H1 (cell line): ENCODE measurements around the gene SLC1A1. TPM values are rescaled to one million over a fixed set of nuclear protein-coding genes. Genes with fewer than 3 reads are reported as not detected.

Experiments
- CTCF ChIA-PET: fragments of 300-600 bp; sonication (Branson Sonifier 250); formaldehyde crosslinking; loops from one replicate; lab custom pipeline; 2021; ENCODE audit not compliant: partially characterized antibody; lab: Charles Lee
- POLR2A ChIA-PET: fragments of 300-600 bp; sonication (Branson Sonifier 250); formaldehyde crosslinking; loops from one replicate; lab custom pipeline; 2021; ENCODE audit warnings: inconsistent platforms; ENCODE audit not compliant: partially characterized antibody; lab: Charles Lee
- DNase-seq, 2 experiments: peaks; one replicate each; pipeline versions ENCODE4 v3.0.0 to v3.0.0-alpha.2; 2010 to 2022; ENCODE audit warnings: low spot score in 2 of 2, low read depth in 1 of 2, mixed read lengths in 1 of 2
- FAIRE-seq: peaks from 2 replicates; lab custom pipeline; 2011; peaks lifted over from hg19 to GRCh38; lab: Jason Lieb, UNC
- H2AFZ ChIP-seq: 2 replicates; pipeline ENCODE4 v1.8.1; 2012; ENCODE audit warnings: low read length, inconsistent platforms
- H2AK5ac ChIP-seq: 2 replicates; pipeline ENCODE4 v1.6.1; 2013; ENCODE audit warnings: low read depth, low read length
- H2BK120ac ChIP-seq: replicated peaks from 2 replicates; pipeline ENCODE3; 2013; ENCODE audit warnings: low read depth, low read length, inconsistent platforms
- H2BK12ac ChIP-seq: 2 replicates; pipeline ENCODE4 v1.6.1; 2013; ENCODE audit warnings: low read depth, low read length
- H2BK15ac ChIP-seq: 2 replicates; pipeline ENCODE4 v1.6.1; 2013; ENCODE audit warnings: low read length
- H2BK20ac ChIP-seq: 2 replicates; pipeline ENCODE4 v1.6.1; 2013; ENCODE audit warnings: low read length
- H2BK5ac ChIP-seq: 2 replicates; pipeline ENCODE4 v1.6.1; 2013; ENCODE audit warnings: low read depth, low read length
- H3K14ac ChIP-seq: 2 replicates; pipeline ENCODE4 v1.6.1; 2013; ENCODE audit warnings: inconsistent platforms; ENCODE audit not compliant: insufficient read length
- H3K18ac ChIP-seq: 2 replicates; pipeline ENCODE4 v1.6.1; 2013; ENCODE audit warnings: low read length; ENCODE audit errors: extremely low read depth
- H3K23ac ChIP-seq: 2 replicates; pipeline ENCODE4 v1.6.1; 2013; ENCODE audit warnings: inconsistent platforms; ENCODE audit not compliant: insufficient read length
- H3K23me2 ChIP-seq: 2 replicates; pipeline ENCODE4 v1.6.1; 2013; ENCODE audit warnings: low read depth, low read length
- H3K27ac ChIP-seq: 2 replicates; pipeline ENCODE4 v1.6.1; 2011; ENCODE audit warnings: low read depth, low read length, inconsistent platforms
- H3K27me3 ChIP-seq, 4 experiments: replicated peaks in 1 of 4; 1 replicate in 1 of 4; 2 replicates in 3 of 4; pipeline versions ENCODE4 v1.6.1 to v1.8.1; 2011 to 2013; ENCODE audit warnings: low read length in 3 of 4, mild to moderate bottlenecking in 3 of 4, inconsistent platforms in 2 of 4, mixed read lengths in 2 of 4, moderate library complexity in 1 of 4; ENCODE audit not compliant: control insufficient read depth in 3 of 4, insufficient read depth in 3 of 4; ENCODE audit errors: extremely low read depth in 1 of 4
- H3K36me3 ChIP-seq, 4 experiments: 2 replicates each; pipeline versions ENCODE4 v1.6.1 to v1.8.1; 2011 to 2013; ENCODE audit warnings: mild to moderate bottlenecking in 4 of 4, low read length in 3 of 4, moderate library complexity in 2 of 4, control low read depth in 1 of 4, inconsistent platforms in 1 of 4; ENCODE audit not compliant: insufficient read depth in 4 of 4, control insufficient read depth in 2 of 4
- H3K4ac ChIP-seq: replicated peaks from 2 replicates; pipeline ENCODE3; 2013; ENCODE audit warnings: low read length, low read depth, mixed read lengths, inconsistent platforms; ENCODE audit not compliant: insufficient read length
- H3K4me1 ChIP-seq, 4 experiments: replicated peaks in 1 of 4; 1 replicate in 1 of 4; 2 replicates in 3 of 4; pipeline versions ENCODE4 v1.6.1 to v1.8.1; 2011 to 2013; ENCODE audit warnings: low read length in 3 of 4, inconsistent platforms in 2 of 4, mixed read lengths in 1 of 4; ENCODE audit not compliant: insufficient read depth in 4 of 4, control insufficient read depth in 3 of 4
- H3K4me2 ChIP-seq, 2 experiments: 2 replicates each; pipeline versions ENCODE4 v1.6.1 to v1.8.1; 2011 to 2013; ENCODE audit warnings: low read depth in 2 of 2, low read length in 2 of 2, control low read depth in 1 of 2, inconsistent platforms in 1 of 2, mild to moderate bottlenecking in 1 of 2; ENCODE audit not compliant: insufficient read depth in 1 of 2
- H3K4me3 ChIP-seq, 4 experiments: fragments of 200-600, 300-600 bp in 1 of 4; sonication (generic), shearing (Covaris generic), sonication (Bioruptor Twin) in 1 of 4; 2 replicates each; pipeline versions ENCODE4 v1.5.1 to v1.8.1; 2011 to 2016; ENCODE audit warnings: low read length in 4 of 4, low read depth in 3 of 4, control low read depth in 2 of 4, inconsistent platforms in 2 of 4, mild to moderate bottlenecking in 2 of 4, mixed read lengths in 1 of 4, moderate library complexity in 1 of 4; ENCODE audit not compliant: insufficient read depth in 2 of 4; ENCODE audit errors: extremely low read depth in 1 of 4
- H3K56ac ChIP-seq: replicated peaks from 2 replicates; pipeline ENCODE3; 2013; ENCODE audit warnings: low read depth, mild to moderate bottlenecking, mixed read lengths, low read length, inconsistent platforms; ENCODE audit not compliant: insufficient read length
- H3K79me1 ChIP-seq: 2 replicates; pipeline ENCODE4 v1.6.1; 2013; ENCODE audit warnings: low read depth, low read length, control low read depth
- H3K79me2 ChIP-seq, 2 experiments: 2 replicates each; pipeline versions ENCODE4 v1.6.1 to v1.8.1; 2012 to 2013; ENCODE audit warnings: low read length in 2 of 2, mild to moderate bottlenecking in 2 of 2, inconsistent platforms in 1 of 2; ENCODE audit not compliant: insufficient read depth in 2 of 2, control insufficient read depth in 1 of 2
- H3K9ac ChIP-seq, 4 experiments: replicated peaks in 1 of 4; 1 replicate in 1 of 4; 2 replicates in 3 of 4; pipeline versions ENCODE4 v1.6.1 to v1.8.1; 2011 to 2013; ENCODE audit warnings: low read depth in 3 of 4, low read length in 3 of 4, control low read depth in 2 of 4, mild to moderate bottlenecking in 2 of 4, moderate library complexity in 2 of 4, inconsistent platforms in 1 of 4; ENCODE audit errors: extremely low read depth in 1 of 4
- H3K9me3 ChIP-seq, 2 experiments: 2 replicates each; pipeline versions ENCODE4 v1.6.1 to v1.8.1; 2012 to 2013; ENCODE audit warnings: mild to moderate bottlenecking in 2 of 2, moderate library complexity in 2 of 2, control low read depth in 1 of 2, inconsistent platforms in 1 of 2, low read depth in 1 of 2, low read length in 1 of 2, mixed read lengths in 1 of 2; ENCODE audit not compliant: insufficient read depth in 2 of 2
- H4K20me1 ChIP-seq, 2 experiments: replicated peaks in 1 of 2; 2 replicates each; pipeline versions ENCODE3 to v1.8.1; 2011 to 2013; ENCODE audit warnings: inconsistent platforms in 2 of 2, low read length in 2 of 2, mild to moderate bottlenecking in 1 of 2; ENCODE audit not compliant: insufficient read depth in 2 of 2, control insufficient read depth in 1 of 2
- H4K5ac ChIP-seq: 2 replicates; pipeline ENCODE4 v1.6.1; 2013; ENCODE audit warnings: low read length, low read depth, mixed read lengths, inconsistent platforms; ENCODE audit not compliant: insufficient read length
- H4K8ac ChIP-seq: 2 replicates; pipeline ENCODE4 v1.8.0; 2013; ENCODE audit warnings: mild to moderate bottlenecking, moderate library complexity, low read length, inconsistent platforms; ENCODE audit not compliant: insufficient read depth; ENCODE audit errors: extremely low read depth
- H4K91ac ChIP-seq: replicated peaks from 2 replicates; pipeline ENCODE3; 2013; ENCODE audit warnings: low read length, mixed read lengths, inconsistent platforms; ENCODE audit not compliant: insufficient read length
- ATF2 ChIP-seq: IDR thresholded peaks from 2 replicates; pipeline ENCODE4 v1.6.1; 2012; ENCODE audit warnings: low read length, inconsistent platforms
- BACH1 ChIP-seq: IDR thresholded peaks from 2 replicates; pipeline ENCODE4 v1.6.1; 2012; ENCODE audit warnings: low read length, improper control_type of control experiment
- CHD2 ChIP-seq: IDR thresholded peaks from 2 replicates; pipeline ENCODE4 v1.6.1; 2012; ENCODE audit warnings: low read length, improper control_type of control experiment
- HDAC2 ChIP-seq, 2 experiments: fragments of 300-600 bp in 1 of 2; sonication (generic) in 1 of 2; IDR thresholded peaks; 2 replicates each; pipeline ENCODE4 v1.6.1; 2011 to 2012; ENCODE audit warnings: low read depth in 2 of 2, low read length in 2 of 2, mild to moderate bottlenecking in 2 of 2, moderate library complexity in 2 of 2, borderline replicate concordance in 1 of 2, inconsistent platforms in 1 of 2
- RXRA ChIP-seq: IDR thresholded peaks from 2 replicates; pipeline ENCODE4 v1.6.1; 2011; ENCODE audit warnings: low read depth, mild to moderate bottlenecking, low read length, moderate library complexity; ENCODE audit not compliant: insufficient read depth
- SIRT6 ChIP-seq: IDR thresholded peaks from one replicate; pipeline ENCODE4 v1.7.1; 2012; ENCODE audit warnings: low read length, inconsistent platforms
- SUZ12 ChIP-seq: fragments of 200-600 bp; sonication (generic); IDR thresholded peaks from 2 replicates; pipeline ENCODE4 v1.6.1; 2012; ENCODE audit warnings: mild to moderate bottlenecking, inconsistent platforms, low read length, moderate library complexity, mixed read lengths
- WGBS, 2 experiments: shearing (Covaris generic) in 1 of 2; methylation state at CpG; one replicate each; pipeline versions ENCODE4 v1.1.6 to v1.1.7; 2013 to 2015; ENCODE audit warnings: low lambda C conversion rate in 2 of 2, mixed read lengths in 2 of 2, inconsistent platforms in 1 of 2, low coverage in 1 of 2, missing lambda C conversion rate in 1 of 2; ENCODE audit not compliant: insufficient replicate concordance in 2 of 2, insufficient coverage in 1 of 2, insufficient read length in 1 of 2; ENCODE audit errors: extremely low coverage in 1 of 2, missing lambda C conversion rate in 1 of 2; 5-methylcytosine and 5-hydroxymethylcytosine counted together
- polyA plus RNA-seq, 7 experiments: library from polyadenylated mRNA; depleted of rRNA in 3 of 7; stranded (reverse) in 5 of 7; unstranded in 2 of 7; fragments of >200 nt in 5 of 7; fragments of 200-250 nt in 2 of 7; gene quantifications; 1 replicate in 5 of 7; 2 replicates in 1 of 7; 4 replicates in 1 of 7; pipeline versions ENCODE4 v1.2.1 to v1.2.3, GENCODE V29; 2011 to 2013; ENCODE audit warnings: missing spikeins in 2 of 7, mixed read lengths in 2 of 7
- total RNA-seq: library from RNA; stranded (reverse); fragmentation: NEBNext Ultra II Directional; extraction: Animal tissue kit (Norgen Biotek cat#: 25700); gene quantifications from 2 replicates; pipeline ENCODE4 v1.2.1, GENCODE V29; 2021
- TF ChIP-seq, protein P1 (sequence below): IDR thresholded peaks from 2 replicates; pipeline ENCODE4 v1.6.1; 2012; ENCODE audit warnings: inconsistent platforms

The SLC1A1 gene
- total and polyA plus RNA-seq, 2 of the 8 experiments (the other 6 are each of a cell fraction or from before 2014, with no cell fraction given): 4.7 to 11.7 TPM

- no peak overlapping the region for H2BK120ac ChIP-seq
- no peak overlapping the region for H4K91ac ChIP-seq
- H2BK12ac ChIP-seq: no peak overlapping the region
- no peaks in the 10 kb centered on the region for H3K79me1 ChIP-seq
- ChIA-PET CTCF (interaction anchor here (0.6 to 3.4 kb wide), 7 partner anchors 10 to 249 kb away, joined by 3 to 23 read pairs (median 3); no protein-coding TSS in a partner anchor), POLR2A (no interaction called here)
- whole genome bisulfite sequencing, 2 experiments: 85% methylated on average over 4 of the region's 4 CpGs; no CpG with 5 or more reads in 1 of the 2 experiments
- H4K20me1 ChIP-seq: no peaks in the 10 kb centered on the region
- no peak overlapping the region for H2BK20ac ChIP-seq
- no peaks in the 10 kb centered on the region; a peak in 1 of 7 replicates for H3K27me3 ChIP-seq
- no peak overlapping the region for H4K5ac ChIP-seq
- no peak overlapping the region for H3K27ac ChIP-seq
- FAIRE-seq: no peak
- H3K4me1 ChIP-seq: peaks cover 0 to 16% (median 13%) of the 10 kb centered on the region in 4 experiments; a peak in 5 of 7 replicates
- H2AFZ ChIP-seq: no peak overlapping the region
- no peak overlapping the region for H2AK5ac ChIP-seq
- no peaks in the 10 kb centered on the region for H3K79me2 ChIP-seq
- no peak overlapping the region for H4K8ac ChIP-seq
- H3K9ac ChIP-seq: no peak overlapping the region
- H3K4me2 ChIP-seq: no peak overlapping the region
- no peak for DNase-seq
- H3K36me3 ChIP-seq: no peaks in the 10 kb centered on the region
- H3K9me3 ChIP-seq: no peaks in the 10 kb centered on the region
- H3K23ac ChIP-seq: no peak overlapping the region
- no peak overlapping the region for H2BK15ac ChIP-seq
- H3K23me2 ChIP-seq: no peaks in the 10 kb centered on the region
- H3K4ac ChIP-seq: no peak overlapping the region
- no peak overlapping the region for H3K4me3 ChIP-seq
- H3K56ac ChIP-seq: no peak overlapping the region
- H2BK5ac ChIP-seq: no peak overlapping the region
- H3K18ac ChIP-seq: no peak overlapping the region
- H3K14ac ChIP-seq: no peak overlapping the region
- no peak for TF ChIP-seq SUZ12
- TF ChIP-seq HDAC2 (IDR thresholded peaks at IDR 0.05; ENCODE audit: borderline replicate concordance in 1 of 2, low read depth in 2 of 2, low read length in 2 of 2): no peak
- TF ChIP-seq ATF2: no peak
- TF ChIP-seq RXRA: no peak
- no peak for TF ChIP-seq BACH1
- TF ChIP-seq SIRT6: no peak
- TF ChIP-seq CHD2: no peak
- TF ChIP-seq, protein P1, sequence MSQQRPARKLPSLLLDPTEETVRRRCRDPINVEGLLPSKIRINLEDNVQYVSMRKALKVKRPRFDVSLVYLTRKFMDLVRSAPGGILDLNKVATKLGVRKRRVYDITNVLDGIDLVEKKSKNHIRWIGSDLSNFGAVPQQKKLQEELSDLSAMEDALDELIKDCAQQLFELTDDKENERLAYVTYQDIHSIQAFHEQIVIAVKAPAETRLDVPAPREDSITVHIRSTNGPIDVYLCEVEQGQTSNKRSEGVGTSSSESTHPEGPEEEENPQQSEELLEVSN: no peak
Observed at GRCh38 chr9:4510546-4511322, 20.5 kb downstream of the SLC1A1 start.
